Smooth muscle cell (in vitro differentiated cells): ENCODE measurements around the gene PTOV1. TPM values are rescaled to one million over a fixed set of nuclear protein-coding genes. Genes with fewer than 3 reads are reported as not detected.
A peak's percentile ranks its signal among the peaks of the same experiment; 100 is the strongest.

ENCODE experiments used
- DNase-seq: peaks from one replicate; lab custom pipeline; 2025; ENCODE audit not compliant: unreplicated experiment; lab: John Stamatoyannopoulos, UW
- H2AFZ ChIP-seq: fragments of 200-600 bp; sonication (generic); 2 replicates; pipeline ENCODE4 v1.6.0; 2016; ENCODE audit warnings: antibody characterized with exemption, low read depth, mild to moderate bottlenecking
- H3F3A ChIP-seq: fragments of 200-600 bp; sonication (generic); 2 replicates; pipeline ENCODE4 v1.6.0; 2017; ENCODE audit warnings: antibody characterized with exemption, low read depth
- H3K27ac ChIP-seq: fragments of 200-600 bp; sonication (generic); 2 replicates; pipeline ENCODE4 v1.5.1; 2016; ENCODE audit warnings: low read depth, mild to moderate bottlenecking
- H3K27me3 ChIP-seq: fragments of 200-600 bp; sonication (generic); 2 replicates; pipeline ENCODE4 v1.6.1; 2016; ENCODE audit warnings: low read depth, mild to moderate bottlenecking
- H3K36me3 ChIP-seq: fragments of 200-600 bp; sonication (generic); 2 replicates; pipeline ENCODE4 v1.5.1; 2016; ENCODE audit warnings: low read depth
- H3K4me1 ChIP-seq: fragments of 200-600 bp; sonication (generic); 2 replicates; pipeline ENCODE4 v1.5.1; 2016; ENCODE audit warnings: low read depth
- H3K4me2 ChIP-seq: fragments of 200-600 bp; sonication (generic); 2 replicates; pipeline ENCODE4 v1.6.0; 2016; ENCODE audit warnings: mild to moderate bottlenecking
- H3K4me3 ChIP-seq: fragments of 200-600 bp; sonication (generic); 2 replicates; pipeline ENCODE4 v1.5.1; 2016; ENCODE audit warnings: mild to moderate bottlenecking
- H3K79me2 ChIP-seq: fragments of 200-600 bp; sonication (generic); 2 replicates; pipeline ENCODE4 v1.6.0; 2016; ENCODE audit warnings: low read depth, mild to moderate bottlenecking
- H3K9ac ChIP-seq: fragments of 200-600 bp; sonication (generic); 2 replicates; pipeline ENCODE4 v1.6.0; 2016; ENCODE audit warnings: low read depth
- H3K9me3 ChIP-seq: fragments of 200-600 bp; sonication (generic); replicated peaks from 2 replicates; pipeline ENCODE4 v1.5.1; 2016; ENCODE audit warnings: low read depth
- H4K20me1 ChIP-seq: fragments of 200-600 bp; sonication (generic); 2 replicates; pipeline ENCODE4 v1.6.0; 2016; ENCODE audit warnings: low read depth
- CTCF ChIP-seq: fragments of 200-600 bp; sonication (generic); IDR thresholded peaks from 2 replicates; pipeline ENCODE4 v1.5.1; 2017; ENCODE audit warnings: borderline replicate concordance, mild to moderate bottlenecking, antibody characterized with exemption; ENCODE audit not compliant: insufficient read depth, poor library complexity, severe bottlenecking
- WGBS: methylation state at CpG from one replicate; pipeline ENCODE4 v1.1.7; 2016; ENCODE audit warnings: low lambda C conversion rate; 5-methylcytosine and 5-hydroxymethylcytosine counted together
- polyA plus RNA-seq: library from polyadenylated mRNA; unstranded; fragments of >200 nt; fragmentation: Nextera tagmentation; extraction: Ambion mirVana; gene quantifications from 2 replicates; pipeline ENCODE4 v1.2.1, GENCODE V29; 2016
- total RNA-seq: library from RNA; depleted of rRNA; stranded (reverse); fragments of >200 nt; gene quantifications from 2 replicates; pipeline ENCODE4 v1.2.3, GENCODE V29; 2014

The PTOV1 gene
- total and polyA plus RNA-seq, 2 experiments from 2014 or later = 81.0 to 256 TPM

- no peaks in the 10 kb centered on the region for H3K9me3 ChIP-seq
- H3K9ac ChIP-seq = no peak overlapping the region
- 92% methylated on average over 26 of the region's 26 CpGs for whole genome bisulfite sequencing
- H4K20me1 ChIP-seq = peaks cover 75% of the 10 kb centered on the region
- H3K4me3 ChIP-seq = no peak overlapping the region
- peaks cover 10% of the 10 kb centered on the region for H3K4me1 ChIP-seq
- no peaks in the 10 kb centered on the region for H3K27me3 ChIP-seq
- no peaks in the 10 kb centered on the region for H3K36me3 ChIP-seq
- no peak overlapping the region for H2AFZ ChIP-seq
- no peak for TF ChIP-seq CTCF
- no peak for DNase-seq
- no peak overlapping the region for H3K4me2 ChIP-seq
- peaks cover 33% of the 10 kb centered on the region for H3F3A ChIP-seq
- no peak overlapping the region for H3K27ac ChIP-seq
- H3K79me2 ChIP-seq = peaks cover 29% of the 10 kb centered on the region
These were observed 6.3 kb downstream of the PTOV1 start for GRCh38 chr19:49857061-49857837.

GRCh38 chr19:49857838-49858087 is 6.8 kb downstream of the PTOV1 start:
- H3K9ac ChIP-seq = no peak overlapping the region
- peaks cover 70% of the 10 kb centered on the region for H4K20me1 ChIP-seq
- H3K79me2 ChIP-seq = peaks cover 25% of the 10 kb centered on the region
- peaks cover 5% of the 10 kb centered on the region for H3K4me1 ChIP-seq
- no peaks in the 10 kb centered on the region for H3K9me3 ChIP-seq
- no peak overlapping the region for H2AFZ ChIP-seq
- no peak for DNase-seq
- no peak overlapping the region for H3K4me2 ChIP-seq
- peak overlapping the region; percentile 31 for H3K27ac ChIP-seq
- H3F3A ChIP-seq = peaks cover 33% of the 10 kb centered on the region
- WGBS = 90% methylated on average over 5 of the region's 5 CpGs
- H3K36me3 ChIP-seq = no peaks in the 10 kb centered on the region
- no peak for TF ChIP-seq CTCF
- H3K4me3 ChIP-seq = no peak overlapping the region
- no peaks in the 10 kb centered on the region for H3K27me3 ChIP-seq

- H3K9me3 ChIP-seq = no peaks in the 10 kb centered on the region
- H3K4me3 ChIP-seq = no peak overlapping the region
- peak overlapping the region; percentile 78 for H3K27ac ChIP-seq
- no peak overlapping the region for H3K4me2 ChIP-seq
- H3K4me1 ChIP-seq = no peaks in the 10 kb centered on the region
- TF ChIP-seq CTCF = no peak
- peaks cover 33% of the 10 kb centered on the region for H3F3A ChIP-seq
- H2AFZ ChIP-seq = no peak overlapping the region
- H3K9ac ChIP-seq = no peak overlapping the region
- no peak for DNase-seq
- WGBS = 91% methylated on average over 33 of the region's 37 CpGs
- H3K27me3 ChIP-seq = no peaks in the 10 kb centered on the region
- H4K20me1 ChIP-seq = peaks cover 65% of the 10 kb centered on the region
- H3K36me3 ChIP-seq = no peaks in the 10 kb centered on the region
- H3K79me2 ChIP-seq = peaks cover 23% of the 10 kb centered on the region
These were observed 7.4 kb downstream of the PTOV1 start for GRCh38 chr19:49858088-49858985.
